Posterior vena cava (tissue), 2 donors: ENCODE measurements around the gene AMMECR1L. TPM values are rescaled to one million over a fixed set of nuclear protein-coding genes. Genes with fewer than 3 reads are reported as not detected.
"Not testable (repeated sequence)": the region's sequence is repeated elsewhere in the genome, so short reads cannot be mapped to it uniquely, and the experiment has no call there.

Experiments
- DNase-seq: peaks from one replicate; pipeline ENCODE4 v3.0.0-alpha.2; 2020; ENCODE audit warnings: low spot score
- intact Hi-C, 2 donors: fragments of 100-400 bp; cut with DNase I; formaldehyde crosslinking; loops; one replicate each; pipeline versions ENCODE4 v1.14.1 to v1.14.2; 2022 to 2023
- total RNA-seq, 2 donors: library from RNA; stranded (reverse); fragmentation: NEBNext Ultra II Directional; extraction: Animal tissue kit (Norgen Biotek cat#: 25700); gene quantifications; one replicate each; pipeline ENCODE4 v1.2.1, GENCODE V29; 2021
- donor health status: DM: yes; HTN: yes; CAD: no.
- donor health status: DM: yes; HTN: yes; CAD: no.

Gene AMMECR1L
- total RNA-seq, 2 donors from 2014 or later: 14.2 to 15.4 TPM

DNA sequence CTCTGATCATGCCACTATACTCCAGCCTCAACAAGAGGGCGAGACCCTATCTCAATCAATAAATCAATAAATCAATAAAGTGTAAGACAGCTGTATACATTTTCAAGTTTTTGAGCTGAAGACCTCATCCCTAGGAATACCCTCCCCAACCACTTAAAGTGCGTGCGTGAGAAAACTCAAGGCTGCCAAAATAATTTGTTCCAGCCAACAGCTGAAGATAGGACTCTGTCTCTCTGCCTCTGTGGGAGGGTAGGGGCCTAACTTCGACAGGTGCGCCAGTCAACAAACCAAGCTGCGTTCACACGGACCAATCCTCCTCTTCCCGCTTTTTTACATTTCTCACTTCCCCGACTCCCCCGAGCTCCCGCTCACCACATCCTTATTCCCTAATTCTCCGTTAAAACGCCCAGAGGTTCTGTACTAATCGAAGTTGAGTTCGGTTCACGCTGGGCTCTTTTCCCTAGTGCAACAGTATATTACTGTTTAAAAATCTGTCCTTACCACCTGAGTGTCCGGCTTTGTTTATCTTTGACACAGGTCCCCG lies 28.4 kb downstream of the AMMECR1L start:
- no peak for DNase-seq

GRCh38 chr2:127853671-127854070 lies 32.1 kb downstream of the AMMECR1L start:
- intact Hi-C loops: no loop called here

More for the DNA sequence above, 28.4 kb downstream of the AMMECR1L start:
- intact Hi-C loops: no loop called here

GRCh38 chr2:127852388-127852787 lies 33.4 kb downstream of the AMMECR1L start:
- intact Hi-C loops: no loop called here
- no peak for DNase-seq

More at GRCh38 chr2:127853671-127854070, 32.1 kb downstream of the AMMECR1L start:
- DNase-seq: no peak

DNA sequence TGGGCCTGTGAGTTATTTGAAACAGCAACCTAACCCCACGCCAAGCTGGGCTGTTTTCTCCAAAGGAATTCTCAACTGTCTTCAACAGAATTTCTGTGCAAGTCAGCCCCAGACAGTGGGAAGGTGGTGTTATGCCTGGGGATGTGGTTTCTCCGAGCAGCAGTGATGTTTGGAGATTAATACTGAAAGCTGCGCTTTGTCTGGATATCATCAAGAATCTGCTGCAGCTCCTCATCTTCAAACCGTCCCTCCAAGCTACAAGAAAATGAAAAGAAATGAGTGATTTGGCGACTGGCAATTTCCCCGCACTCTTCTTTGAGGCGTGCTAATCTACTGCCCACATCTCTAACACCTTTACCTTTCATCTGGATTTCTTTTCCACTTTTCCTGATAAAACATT lies 37.8 kb downstream of the AMMECR1L start:
- intact Hi-C loops: no loop called here
- DNase-seq: no peak

DNA sequence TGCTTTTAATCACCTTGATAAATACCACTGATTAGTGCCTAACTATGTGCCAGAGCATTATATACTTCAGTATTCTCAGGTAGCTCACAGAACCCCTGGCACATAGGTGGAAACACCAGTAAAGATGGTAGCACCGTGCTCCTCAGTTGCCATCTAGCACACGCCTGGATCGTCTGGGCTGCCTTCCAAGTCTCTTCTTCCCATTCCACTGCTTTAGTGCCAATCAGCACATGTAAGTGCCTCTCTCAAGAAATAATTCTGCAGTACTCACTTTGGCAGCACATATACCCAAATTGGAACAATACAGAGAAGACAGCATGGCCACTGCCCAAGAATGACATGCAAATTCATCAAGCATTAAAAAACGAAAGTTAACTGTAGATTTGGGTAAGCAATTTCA lies 40.8 kb downstream of the AMMECR1L start:
- DNase-seq: no peak
- intact Hi-C loops: no loop called here

DNA sequence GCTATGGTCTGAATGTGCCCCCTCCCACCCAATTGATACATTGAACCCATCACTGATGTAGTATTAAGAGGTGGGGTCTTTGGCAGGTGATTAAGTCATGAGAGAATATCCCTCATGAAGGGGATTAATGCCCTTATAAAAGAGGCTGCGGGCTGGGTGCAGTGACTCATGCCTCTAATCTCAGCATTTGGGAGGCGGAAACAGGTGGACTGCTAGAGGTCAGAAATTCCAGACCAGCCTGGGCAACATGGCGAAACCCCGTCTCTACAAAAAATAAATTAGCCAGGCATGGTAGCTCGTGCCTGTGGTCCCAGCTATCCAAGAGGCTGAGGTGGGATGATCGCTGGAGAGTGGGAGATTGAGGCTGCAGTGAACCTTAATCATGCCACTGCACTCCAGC lies 42.1 kb downstream of the AMMECR1L start:
- intact Hi-C loops: no loop called here
- no peak for DNase-seq

DNA sequence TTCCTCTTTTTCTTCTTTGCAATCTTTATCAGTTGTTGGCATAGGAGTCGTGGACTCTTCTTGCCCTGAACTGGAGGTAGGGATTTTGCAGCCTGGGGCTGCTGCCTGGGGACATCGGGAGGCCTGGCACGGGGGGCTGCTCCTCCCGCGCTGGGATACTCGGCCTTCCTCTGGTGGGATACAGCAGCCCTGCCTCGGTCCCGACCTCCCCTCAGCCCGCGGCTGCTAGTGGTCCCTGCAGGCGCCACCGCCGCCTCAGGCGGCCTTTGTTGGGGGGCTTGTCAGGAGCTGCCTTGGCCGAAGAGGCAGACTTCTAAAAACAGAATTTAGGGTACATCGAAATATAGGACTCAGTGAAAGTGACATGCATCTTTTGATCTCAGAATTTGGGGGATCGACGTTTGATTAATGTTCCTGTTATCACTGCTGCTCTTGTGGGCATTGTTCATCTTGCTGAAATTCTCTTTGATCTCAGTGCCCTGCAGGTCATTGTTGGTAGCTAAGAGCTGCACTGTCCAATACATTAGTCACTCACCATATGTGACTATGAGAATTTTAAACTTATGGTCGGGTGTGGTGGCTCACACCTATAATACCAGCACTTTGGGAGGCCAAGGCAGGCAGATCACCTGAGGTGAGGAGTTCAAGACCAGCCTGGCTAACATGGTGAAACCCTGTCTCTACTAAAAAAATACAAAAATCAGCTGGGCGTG lies 44.1 kb downstream of the AMMECR1L start:
- intact Hi-C loops: no loop called here

GRCh38 chr2:127840893-127841292 lies 44.9 kb downstream of the AMMECR1L start:
- no peak for DNase-seq
- intact Hi-C loops: no loop called here

More for the DNA sequence above, 44.1 kb downstream of the AMMECR1L start:
- DNase-seq: peak; percentile 40

GRCh38 chr2:127834951-127835350 lies 50.8 kb downstream of the AMMECR1L start:
- DNase-seq: no peak

DNA sequence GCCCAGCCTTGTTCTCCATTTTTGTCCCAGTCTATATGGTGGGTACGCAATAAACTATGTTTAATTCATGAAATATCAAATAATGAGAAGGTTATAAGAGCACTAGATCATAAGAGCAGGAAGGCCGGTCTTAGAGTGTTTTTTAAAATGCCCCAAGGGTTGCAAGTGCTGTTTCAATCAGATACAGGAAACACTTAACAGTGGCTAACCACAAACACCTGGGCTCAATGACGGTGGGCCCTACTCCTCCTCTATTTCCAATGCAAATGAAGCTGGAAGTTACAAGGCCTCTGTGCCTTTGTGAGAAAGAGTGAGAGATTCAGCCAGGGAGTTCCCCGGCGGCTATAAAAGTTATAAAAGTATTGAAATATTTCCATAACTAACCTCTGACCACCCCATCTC lies 55.9 kb downstream of the AMMECR1L start:
- intact Hi-C loops: no loop called here
- no peak for DNase-seq

More at GRCh38 chr2:127834951-127835350, 50.8 kb downstream of the AMMECR1L start:
- intact Hi-C loops: no loop called here

GRCh38 chr2:127826708-127827107 lies 59.0 kb downstream of the AMMECR1L start:
- intact Hi-C loops, DNase-seq: not testable (repeated sequence)

DNA sequence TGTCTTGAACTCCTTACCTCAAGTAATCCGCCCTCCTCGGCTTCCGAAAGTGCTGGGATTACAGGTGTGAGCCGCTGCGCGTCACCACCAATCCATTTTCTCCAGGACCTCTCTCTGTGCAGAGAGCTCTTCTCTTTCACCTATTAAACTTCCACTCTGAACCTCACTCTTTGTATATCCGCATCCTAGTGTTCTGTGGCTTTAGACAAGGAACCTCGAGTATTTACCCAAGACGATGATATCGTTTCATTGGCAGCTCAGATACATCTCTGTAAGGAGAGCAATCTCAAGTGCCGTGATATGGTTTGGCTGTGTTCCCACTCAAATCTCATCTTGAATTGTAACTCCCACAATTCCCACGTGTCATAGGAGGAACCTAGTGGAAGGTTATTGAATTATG lies 59.7 kb downstream of the AMMECR1L start:
- intact Hi-C loops: no loop called here
- DNase-seq: no peak

GRCh38 chr2:127820080-127820668 lies 65.6 kb downstream of the AMMECR1L start:
- intact Hi-C loops: no loop called here
- no peak for DNase-seq

GRCh38 chr2:127818794-127819425 lies 66.8 kb downstream of the AMMECR1L start:
- no peak for DNase-seq
- intact Hi-C loops: no loop called here

- no peak for DNase-seq
- intact Hi-C loops: no loop called here
Observed at GRCh38 chr2:127818241-127818640, 67.5 kb downstream of the AMMECR1L start.

- DNase-seq: no peak
- intact Hi-C loops: no loop called here
Observed at GRCh38 chr2:127814677-127815076, 71.1 kb downstream of the AMMECR1L start.

DNA sequence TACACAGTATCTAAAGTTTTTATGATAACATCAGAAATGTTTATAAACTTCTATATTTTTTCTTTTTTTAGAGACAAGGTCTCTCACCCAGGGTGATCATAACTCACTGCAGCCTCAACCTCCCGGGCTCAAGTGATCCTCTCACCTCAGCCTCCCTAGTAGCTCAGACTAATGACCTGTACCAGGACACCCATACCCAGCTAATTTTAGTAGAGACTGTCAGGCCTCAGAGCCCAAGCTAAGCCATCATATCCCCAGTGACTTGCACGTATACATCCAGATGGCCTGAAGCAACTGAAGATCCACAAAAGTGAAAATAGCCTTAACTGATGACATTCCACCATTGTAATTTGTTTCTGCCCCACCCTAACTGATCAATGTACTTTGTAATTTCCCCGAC lies 73.3 kb downstream of the AMMECR1L start:
- DNase-seq, intact Hi-C loops: not testable (repeated sequence)
